ENCODE measurements around the gene DAGLB.

Gene DAGLB

GRCh38 chr7:6435486-6436384 lies 12.0 kb downstream of the DAGLB start:
- intact Hi-C loops (cut with DNase I): loop anchor here (10.0 kb wide), 1 partner anchor 51 kb away; no protein-coding TSS in a partner anchor
- DNase-seq: peak; percentile 69 to 92 (median 85)

GRCh38 chr7:6433784-6434615 lies 13.8 kb downstream of the DAGLB start:
- peak in 31 of 42 donors; percentile 22 to 78 (median 54) for DNase-seq
- intact Hi-C loops (cut with DNase I): loop anchor here (10.0 kb wide), 1 partner anchor 49 kb away; no protein-coding TSS in a partner anchor

DNA sequence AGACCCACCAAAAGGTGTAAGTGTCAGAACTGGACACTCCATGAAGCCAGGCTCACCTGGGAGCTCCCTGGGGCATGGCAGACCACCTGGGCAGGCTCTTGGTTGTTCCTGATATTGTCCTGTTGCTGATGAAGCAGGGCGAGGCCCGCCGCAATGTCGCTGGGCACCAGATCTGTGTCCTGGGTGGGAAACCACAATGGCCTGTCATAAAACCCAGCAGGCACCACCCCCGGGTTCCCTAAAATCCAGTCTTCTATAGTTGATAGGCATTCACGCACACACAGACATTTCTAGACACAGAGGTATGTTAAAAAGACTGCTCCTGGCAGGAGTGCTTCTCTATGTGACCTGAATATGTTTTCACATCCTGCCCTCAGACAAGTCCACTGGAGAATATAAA lies 15.0 kb downstream of the DAGLB start:
- intact Hi-C loops (cut with DNase I): loop anchor here (10.0 kb wide), 1 partner anchor 48 kb away; no protein-coding TSS in a partner anchor

DNA sequence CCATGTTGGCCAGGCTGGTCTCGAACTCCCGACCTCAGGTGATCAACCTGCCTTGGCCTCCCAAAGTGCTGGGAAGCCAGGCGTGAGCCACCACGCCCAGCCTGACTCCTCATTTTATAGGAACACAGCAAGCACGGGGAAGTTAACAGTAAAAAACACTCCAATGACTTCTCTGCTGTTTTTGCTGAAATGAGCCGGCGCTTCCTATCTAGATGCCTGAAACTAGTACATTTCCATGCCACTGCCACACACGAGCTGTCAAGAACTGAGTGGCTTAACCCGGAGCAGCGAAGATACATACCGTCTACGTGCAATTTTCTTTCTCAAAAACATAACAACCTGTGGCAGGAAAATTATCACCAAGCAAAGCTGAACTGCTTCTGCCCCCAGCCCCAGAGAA lies 16.8 kb downstream of the DAGLB start:
- intact Hi-C loops (cut with DNase I): loop anchor here (10.0 kb wide), 1 partner anchor 46 kb away; no protein-coding TSS in a partner anchor
- DNase-seq: peak in 18 of 42 donors; percentile 13 to 64 (median 37)

More for the DNA sequence above, 15.0 kb downstream of the DAGLB start:
- no peak for DNase-seq

DNA sequence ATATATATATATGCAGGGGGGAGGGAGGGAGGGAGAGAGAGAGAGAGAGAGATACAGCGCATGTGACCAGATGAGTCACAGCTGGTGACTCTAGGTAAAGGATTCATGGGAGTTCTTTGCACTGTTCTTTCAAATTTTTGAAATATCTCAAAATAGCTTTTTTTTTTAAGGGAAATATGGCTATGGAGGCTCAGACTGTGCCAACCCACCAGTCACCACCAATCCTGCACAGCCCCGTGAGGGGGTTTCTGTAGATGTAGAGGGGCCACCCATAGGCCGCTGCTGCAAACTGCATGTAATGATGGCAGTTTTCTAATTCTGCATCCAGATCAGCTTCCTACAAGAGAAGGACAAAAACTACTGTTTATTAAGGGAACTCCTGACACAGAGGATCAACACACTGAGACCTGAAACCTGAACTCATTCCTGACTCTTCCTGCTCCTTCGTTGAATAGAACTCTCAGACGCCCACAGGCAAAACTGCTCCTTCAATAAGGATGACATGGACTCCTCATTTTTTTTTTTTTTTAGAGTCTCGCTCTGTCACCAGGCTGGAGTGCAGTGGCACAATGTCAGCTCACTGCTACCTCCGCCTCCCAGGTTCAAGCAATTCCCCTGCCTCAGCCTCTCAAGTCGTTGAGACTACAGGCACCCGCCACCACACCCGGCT lies 17.3 kb downstream of the DAGLB start:
- intact Hi-C loops (cut with DNase I): loop anchor here (10.0 kb wide), 1 partner anchor 46 kb away; no protein-coding TSS in a partner anchor
- peak in 29 of 42 donors; percentile 13 to 81 (median 47) for DNase-seq

GRCh38 chr7:6425948-6426347 lies 21.8 kb downstream of the DAGLB start:
- DNase-seq: peak in 12 of 42 donors; percentile 23 to 62 (median 42)
- intact Hi-C loops (cut with DNase I): no loop called here

DNA sequence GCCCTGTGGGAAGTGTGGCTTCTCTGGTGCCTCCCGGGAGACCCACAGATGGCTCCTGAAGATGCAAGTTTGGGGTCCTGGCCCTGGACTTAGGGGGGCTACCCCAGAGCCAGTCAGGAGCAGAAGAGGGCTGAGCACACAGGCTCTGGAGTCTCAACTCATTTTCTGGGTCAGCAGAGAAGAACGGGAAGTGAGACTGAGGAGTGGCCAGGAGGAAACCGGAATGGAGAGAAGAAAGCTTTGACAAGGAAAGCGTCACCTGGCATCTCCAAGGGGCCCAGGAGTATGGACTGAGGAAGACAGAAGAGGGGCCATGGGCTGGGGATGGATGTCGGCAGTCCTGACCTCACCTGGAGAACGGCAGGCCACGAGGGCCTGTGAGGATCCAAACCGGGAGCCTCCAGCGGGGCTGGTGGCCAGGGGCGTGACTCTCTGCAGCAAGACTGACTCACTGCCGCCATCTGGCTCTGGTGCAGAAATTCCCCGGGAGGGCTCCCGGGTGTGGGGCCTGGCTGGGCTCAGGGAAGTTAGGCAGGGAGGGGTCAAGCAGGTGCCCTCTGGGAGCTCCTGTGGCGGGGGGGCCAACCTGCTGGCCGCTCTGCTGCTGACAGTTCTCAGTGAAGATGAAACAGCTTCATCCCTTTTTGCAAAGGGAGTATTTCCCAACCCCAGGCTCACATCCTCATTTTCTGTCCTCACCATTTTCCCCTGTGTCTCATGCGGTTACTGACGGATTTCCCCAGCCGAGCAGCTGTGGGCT lies 23.6 kb downstream of the DAGLB start:
- DNase-seq: peak in 13 of 42 donors; percentile 9 to 49 (median 31)
- intact Hi-C loops (cut with DNase I): no loop called here

- DNase-seq: peak in 7 of 42 donors; percentile 27 to 63 (median 44)
- intact Hi-C loops (cut with DNase I): no loop called here
These were observed 24.7 kb downstream of the DAGLB start for GRCh38 chr7:6422926-6423632.

GRCh38 chr7:6422095-6422494 lies 25.7 kb downstream of the DAGLB start:
- intact Hi-C loops (cut with DNase I): no loop called here
- no peak for DNase-seq

GRCh38 chr7:6420680-6421079 lies 27.1 kb downstream of the DAGLB start:
- peak in 4 of 42 donors; percentile 12 to 51 (median 26) for DNase-seq
- intact Hi-C loops (cut with DNase I): no loop called here

DNA sequence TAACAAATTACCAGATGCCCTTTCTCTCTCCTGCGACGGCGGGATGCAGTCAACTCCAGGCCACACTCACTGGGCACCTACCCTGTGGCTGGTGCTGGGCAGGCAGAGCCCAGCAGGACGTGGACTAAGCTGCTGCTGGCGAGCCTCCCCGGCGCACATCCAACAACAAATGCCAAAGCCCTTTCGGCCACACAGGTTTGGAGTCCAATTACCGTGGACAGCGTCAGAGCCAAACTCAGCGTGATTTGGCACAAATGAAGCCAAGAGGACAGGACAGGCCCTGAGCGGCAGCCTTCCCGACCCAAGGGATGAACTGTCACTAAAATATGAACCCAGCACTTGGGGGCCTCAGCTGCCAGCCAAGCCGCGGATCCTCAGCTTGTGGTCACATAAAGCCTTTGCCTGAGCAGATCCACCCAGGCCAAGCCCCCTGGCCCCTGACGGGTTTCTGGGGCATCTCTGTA lies 28.4 kb downstream of the DAGLB start:
- peak in 22 of 42 donors; percentile 17 to 73 (median 48) for DNase-seq
- intact Hi-C loops (cut with DNase I): no loop called here

- no peak for DNase-seq
- intact Hi-C loops (cut with DNase I): no loop called here
These were observed 30.3 kb downstream of the DAGLB start for GRCh38 chr7:6417408-6417807.

DNA sequence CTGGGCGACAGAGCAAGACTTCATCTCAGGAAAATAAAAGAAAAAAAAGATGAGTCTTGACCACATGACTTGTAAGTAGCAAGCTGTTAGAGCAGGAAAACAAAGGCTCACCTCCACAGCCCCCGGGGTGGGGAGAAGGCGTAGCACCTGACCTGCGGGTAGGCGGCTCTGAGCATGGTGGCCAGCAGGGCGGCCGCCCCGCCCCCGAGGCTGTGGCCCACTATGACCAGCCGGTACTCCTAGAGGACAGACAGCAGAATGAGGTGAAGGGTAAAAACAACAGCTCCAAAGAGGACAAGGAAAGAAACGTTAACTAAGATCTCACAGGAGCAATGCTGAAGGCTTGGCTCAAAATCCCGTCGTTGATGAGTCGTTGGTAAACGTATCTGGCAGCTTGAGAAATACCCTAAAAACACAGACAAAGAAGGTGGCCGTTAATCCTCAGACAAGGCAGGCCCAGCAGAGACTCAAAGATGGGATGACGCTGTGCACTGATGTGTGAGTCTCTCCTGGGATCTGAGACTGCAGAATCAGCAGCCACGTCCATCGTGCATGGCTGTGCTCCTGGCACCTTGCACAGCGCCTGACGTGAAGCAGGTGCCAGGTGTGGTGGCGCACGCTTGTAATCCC lies 31.1 kb downstream of the DAGLB start:
- intact Hi-C loops (cut with DNase I): no loop called here
- no peak for DNase-seq

GRCh38 chr7:6413637-6414036 lies 34.1 kb downstream of the DAGLB start:
- intact Hi-C loops (cut with DNase I): no loop called here
- DNase-seq: no peak

- DNase-seq: no peak
- intact Hi-C loops (cut with DNase I): no loop called here
These were observed 37.6 kb downstream of the DAGLB start for GRCh38 chr7:6409944-6410693.

GRCh38 chr7:6409091-6409490 lies 38.7 kb downstream of the DAGLB start:
- intact Hi-C loops (cut with DNase I): no loop called here
- DNase-seq: no peak
